Sigmoid colon (tissue), 7 donors: ENCODE data around the gene KCNJ11. TPM values are rescaled to one million over a fixed set of nuclear protein-coding genes. Genes with fewer than 3 reads are reported as not detected.

Experiments
- DNase-seq: peaks from one replicate; pipeline ENCODE4 v3.0.0-alpha.2; 2019
- H3K27ac ChIP-seq, 4 donors: fragments of 200-600 bp; sonication (generic); one replicate each; pipeline ENCODE4 v1.5.1; 2016 to 2019; ENCODE audit warnings: mild to moderate bottlenecking in 1 of 4
- H3K27me3 ChIP-seq, 3 donors: fragments of 200-600 bp; sonication (generic); one replicate each; pipeline ENCODE4 v1.5.1; 2019; ENCODE audit warnings: mild to moderate bottlenecking in 1 of 3
- H3K36me3 ChIP-seq, 4 donors: fragments of 200-600 bp; sonication (generic); one replicate each; pipeline ENCODE4 v1.5.1; 2016 to 2019
- H3K4me1 ChIP-seq, 4 donors: fragments of 200-600 bp; sonication (generic); one replicate each; pipeline ENCODE4 v1.5.1; 2017 to 2019
- H3K4me3 ChIP-seq, 4 donors: fragments of 200-600 bp; sonication (generic); one replicate each; pipeline ENCODE4 v1.5.1; 2017 to 2019; ENCODE audit warnings: mild to moderate bottlenecking in 2 of 4, moderate library complexity in 1 of 4
- H3K9me3 ChIP-seq, 4 donors: fragments of 200-600 bp in 3 of 4; sonication (generic) in 3 of 4; one replicate each; pipeline versions ENCODE4 v1.5.1 to v1.6.1; 2013 to 2019
- EP300 ChIP-seq, 4 donors: sonication (generic); formaldehyde crosslinking; IDR thresholded peaks; one replicate each; pipeline ENCODE4 v1.6.1; 2017; ENCODE audit warnings: antibody characterized with exemption in 4 of 4
- POLR2A ChIP-seq, 2 donors: fragments of 450-650 bp; IDR thresholded peaks; one replicate each; pipeline ENCODE4 v1.6.1; 2016; ENCODE audit warnings: antibody characterized with exemption in 2 of 2, mild to moderate bottlenecking in 2 of 2, moderate library complexity in 2 of 2
- POLR2AphosphoS5 ChIP-seq, 4 donors: sonication (generic); formaldehyde crosslinking; IDR thresholded peaks; one replicate each; pipeline ENCODE4 v1.6.1; 2017; ENCODE audit warnings: antibody characterized with exemption in 4 of 4
- WGBS, 2 donors: extraction: QIAGEN DNeasy Blood & Tissue Kit; methylation state at CpG; one replicate each; pipeline ENCODE4 v1.1.7; 2013; 5-methylcytosine and 5-hydroxymethylcytosine counted together
- intact Hi-C: fragments of 100-400 bp; cut with DNase I; formaldehyde crosslinking; loops from one replicate; pipeline ENCODE4 v1.15.1; 2023
- polyA plus RNA-seq, 3 donors: library from polyadenylated mRNA; stranded (reverse); fragments of 200-250 nt; gene quantifications; one replicate each; pipeline ENCODE4 v1.2.3, GENCODE V29; 2013
- total RNA-seq, 4 donors: library from RNA; depleted of rRNA; stranded (reverse); fragments of >200 nt; gene quantifications; one replicate each; pipeline ENCODE4 v1.1.0, GENCODE V29; 2016
- TF ChIP-seq, protein P1 (sequence below), 4 experiments: fragments of 450-650 bp in 3 of 4; fragments of 200-600 bp in 1 of 4; IDR thresholded peaks; one replicate each; pipeline ENCODE4 v1.5.1; 2016 to 2019; ENCODE audit warnings: antibody characterized with exemption in 4 of 4, mild to moderate bottlenecking in 3 of 4, moderate library complexity in 2 of 4
- donor health status: healthy with polysubstance abuse.
- donor health status: Bipolar disorder and iron deficiency.
- donor health status: healthy.

KCNJ11 gene
- total and polyA plus RNA-seq, 7 donors = 0.16 to 1.6 (median 0.60) TPM

DNA sequence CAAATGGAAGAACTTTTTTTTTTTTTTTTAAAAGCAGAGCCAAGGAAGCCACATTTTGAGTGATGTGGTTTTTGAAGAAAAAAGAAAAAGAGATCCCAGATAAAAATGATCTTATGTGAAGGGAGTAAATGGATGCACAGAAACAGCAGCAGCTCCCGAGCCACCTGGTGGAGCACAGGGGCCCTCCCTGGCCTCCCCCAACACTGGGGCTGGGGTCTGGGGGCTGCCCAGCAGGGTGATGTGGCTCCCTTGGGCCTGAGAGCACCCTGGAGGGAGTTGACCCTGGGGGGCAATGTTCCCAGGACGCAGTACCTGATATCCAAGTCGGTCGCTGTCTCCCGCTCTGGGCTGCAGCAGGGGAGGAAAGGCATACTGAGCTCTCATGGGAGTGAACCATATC lies 26.5 kb upstream of the KCNJ11 start:
- TF ChIP-seq EP300 (IDR thresholded peaks at IDR 0.05) (no peak), POLR2A (IDR thresholded peaks at IDR 0.05) (no peak), POLR2AphosphoS5 (IDR thresholded peaks at IDR 0.05) (no peak)
- TF ChIP-seq, protein P1, sequence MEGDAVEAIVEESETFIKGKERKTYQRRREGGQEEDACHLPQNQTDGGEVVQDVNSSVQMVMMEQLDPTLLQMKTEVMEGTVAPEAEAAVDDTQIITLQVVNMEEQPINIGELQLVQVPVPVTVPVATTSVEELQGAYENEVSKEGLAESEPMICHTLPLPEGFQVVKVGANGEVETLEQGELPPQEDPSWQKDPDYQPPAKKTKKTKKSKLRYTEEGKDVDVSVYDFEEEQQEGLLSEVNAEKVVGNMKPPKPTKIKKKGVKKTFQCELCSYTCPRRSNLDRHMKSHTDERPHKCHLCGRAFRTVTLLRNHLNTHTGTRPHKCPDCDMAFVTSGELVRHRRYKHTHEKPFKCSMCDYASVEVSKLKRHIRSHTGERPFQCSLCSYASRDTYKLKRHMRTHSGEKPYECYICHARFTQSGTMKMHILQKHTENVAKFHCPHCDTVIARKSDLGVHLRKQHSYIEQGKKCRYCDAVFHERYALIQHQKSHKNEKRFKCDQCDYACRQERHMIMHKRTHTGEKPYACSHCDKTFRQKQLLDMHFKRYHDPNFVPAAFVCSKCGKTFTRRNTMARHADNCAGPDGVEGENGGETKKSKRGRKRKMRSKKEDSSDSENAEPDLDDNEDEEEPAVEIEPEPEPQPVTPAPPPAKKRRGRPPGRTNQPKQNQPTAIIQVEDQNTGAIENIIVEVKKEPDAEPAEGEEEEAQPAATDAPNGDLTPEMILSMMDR (IDR thresholded peaks at IDR 0.05) = no peak
- intact Hi-C loops = no loop called here
- H3K27ac ChIP-seq = no peak overlapping the region
- no peaks in the 10 kb centered on the region for H3K9me3 ChIP-seq
- no peak overlapping the region for H3K4me3 ChIP-seq
- 85 to 95% methylated on average over 5 of the region's 5 CpGs for WGBS, 2 donors
- H3K27me3 ChIP-seq = peaks cover 0 to 6% (median 0%) of the 10 kb centered on the region in 3 donors
- no peaks in the 10 kb centered on the region for H3K36me3 ChIP-seq
- DNase-seq = no peak
- H3K4me1 ChIP-seq = no peaks in the 10 kb centered on the region

DNA sequence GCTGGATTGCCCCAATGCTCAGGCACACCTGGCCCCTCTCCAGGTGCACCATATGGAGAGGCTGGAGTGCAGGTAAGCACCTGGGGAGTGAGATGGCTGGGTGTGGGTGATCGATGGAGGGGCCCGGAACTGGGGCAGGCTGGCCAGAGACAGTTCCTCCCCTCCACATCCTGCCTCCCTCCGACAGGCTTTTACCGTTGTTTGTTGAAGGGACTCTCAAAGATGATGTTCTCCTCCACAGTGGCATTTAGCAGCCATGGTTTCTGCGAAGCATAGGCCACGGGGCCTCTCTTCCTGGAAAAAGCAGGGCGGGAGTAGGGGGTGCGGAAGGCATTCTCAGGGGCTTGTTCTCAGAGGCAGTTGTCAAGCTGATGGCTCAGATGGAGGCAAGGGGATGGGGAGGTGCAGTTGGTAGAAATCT lies 25.9 kb upstream of the KCNJ11 start:
- Histone ChIP-seq H3K27ac (no peak overlapping the region), H3K36me3 (no peaks in the 10 kb centered on the region), H3K9me3 (no peaks in the 10 kb centered on the region), H3K27me3 (no peaks in the 10 kb centered on the region), H3K4me1 (no peaks in the 10 kb centered on the region), H3K4me3 (no peak overlapping the region)
- intact Hi-C loops = no loop called here
- no peak for TF ChIP-seq POLR2AphosphoS5 (IDR thresholded peaks at IDR 0.05)
- no peak for DNase-seq
- WGBS, 2 donors = 52 to 60% methylated on average over 8 of the region's 8 CpGs

DNA sequence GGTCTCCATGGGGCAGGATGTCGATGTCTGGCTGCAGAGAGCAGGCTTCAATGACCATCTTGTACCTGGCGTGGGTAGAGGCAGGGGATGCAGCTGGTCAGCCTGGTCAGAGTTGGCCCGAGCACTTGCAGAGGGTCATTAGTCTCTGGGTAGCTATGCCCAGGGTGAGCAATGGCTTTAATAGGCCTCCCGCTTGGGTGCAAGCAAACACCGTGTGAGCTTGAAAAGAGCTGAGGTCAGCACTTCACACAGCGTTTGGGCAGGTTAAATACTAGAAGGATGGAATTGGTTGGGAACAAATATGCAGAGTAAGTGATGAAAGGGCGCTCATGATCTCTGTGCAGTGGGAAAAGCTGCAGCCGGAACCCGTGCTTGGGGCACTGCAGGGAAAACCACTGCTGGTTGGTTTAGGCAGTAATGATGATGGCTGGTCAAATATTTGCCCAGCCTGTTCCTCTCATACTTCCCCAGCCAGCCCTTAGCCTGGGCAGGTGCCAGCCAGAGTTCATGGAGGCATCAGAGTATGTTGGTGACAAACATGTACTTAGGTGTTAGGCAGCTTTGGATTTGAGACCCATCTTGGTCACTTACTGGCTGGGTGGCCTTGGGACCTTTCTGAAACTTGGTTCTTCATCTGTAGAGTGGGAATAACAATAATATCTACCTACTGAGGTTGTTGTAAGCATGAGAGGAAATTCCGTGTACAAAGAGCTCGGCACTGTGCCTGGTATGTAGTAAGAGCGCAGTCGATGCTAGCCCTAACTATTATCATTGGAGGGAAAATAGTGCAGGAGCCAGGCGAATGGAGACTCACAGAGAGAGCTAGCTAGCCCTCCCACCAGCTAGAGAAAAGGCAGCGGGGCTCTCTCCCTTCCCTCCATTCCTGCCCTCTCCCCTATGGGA lies 25.2 kb upstream of the KCNJ11 start:
- intact Hi-C loops = no loop called here
- no peak for TF ChIP-seq POLR2AphosphoS5 (IDR thresholded peaks at IDR 0.05)
- no peak for TF ChIP-seq POLR2A (IDR thresholded peaks at IDR 0.05)
- TF ChIP-seq, protein P1 (IDR thresholded peaks at IDR 0.05) = no peak
- 34 to 71% methylated on average over 15 of the region's 15 CpGs for WGBS, 2 donors

DNA sequence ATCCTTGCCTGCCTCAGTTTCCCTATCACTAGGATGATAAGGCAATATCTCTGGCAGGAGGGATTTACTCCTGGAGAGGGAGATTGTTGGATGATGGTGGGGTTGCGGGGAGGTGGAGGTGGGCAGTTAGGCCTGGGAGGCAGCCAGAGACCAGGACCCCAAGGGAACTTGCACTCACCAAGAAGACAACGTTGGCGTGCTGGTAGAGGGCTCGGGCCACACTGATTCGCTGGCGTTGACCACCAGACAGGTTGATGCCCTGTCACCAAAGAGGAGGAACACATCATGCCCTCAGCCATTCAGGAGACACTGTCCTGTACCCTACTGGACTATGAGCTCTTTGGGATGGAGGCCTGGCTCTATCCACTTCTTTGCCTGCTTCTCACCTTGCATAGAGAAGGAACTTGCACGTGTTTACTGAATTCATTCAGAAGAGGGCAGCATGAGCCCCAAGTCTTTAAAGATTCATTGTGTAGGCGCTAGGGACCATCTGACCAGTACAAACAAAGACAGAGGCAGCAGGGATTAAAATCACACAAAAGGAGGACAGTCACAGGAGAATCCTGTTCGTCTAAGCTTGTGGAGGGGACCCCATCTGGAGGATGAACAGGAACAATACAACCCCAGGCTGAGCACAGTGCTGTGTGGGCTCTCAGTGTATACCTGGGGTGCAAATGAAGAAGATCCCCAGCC lies 24.2 kb upstream of the KCNJ11 start:
- H3K36me3 ChIP-seq = no peaks in the 10 kb centered on the region
- DNase-seq = no peak
- H3K4me1 ChIP-seq = no peaks in the 10 kb centered on the region
- intact Hi-C loops = no loop called here
- WGBS, 2 donors = 80 to 81% methylated on average over 9 of the region's 9 CpGs
- no peak overlapping the region for H3K27ac ChIP-seq
- no peaks in the 10 kb centered on the region for H3K27me3 ChIP-seq
- TF ChIP-seq POLR2A (IDR thresholded peaks at IDR 0.05) (no peak), EP300 (IDR thresholded peaks at IDR 0.05) (no peak), POLR2AphosphoS5 (IDR thresholded peaks at IDR 0.05) (no peak)
- TF ChIP-seq, protein P1 (IDR thresholded peaks at IDR 0.05) = no peak
- H3K4me3 ChIP-seq = no peak overlapping the region
- H3K9me3 ChIP-seq = no peaks in the 10 kb centered on the region

More for the DNA sequence above, 25.2 kb upstream of the KCNJ11 start:
- no peaks in the 10 kb centered on the region for H3K9me3 ChIP-seq
- no peak overlapping the region for H3K4me3 ChIP-seq
- no peaks in the 10 kb centered on the region for H3K36me3 ChIP-seq
- no peaks in the 10 kb centered on the region for H3K27me3 ChIP-seq
- no peak for DNase-seq
- H3K27ac ChIP-seq = no peak overlapping the region
- H3K4me1 ChIP-seq = no peaks in the 10 kb centered on the region

DNA sequence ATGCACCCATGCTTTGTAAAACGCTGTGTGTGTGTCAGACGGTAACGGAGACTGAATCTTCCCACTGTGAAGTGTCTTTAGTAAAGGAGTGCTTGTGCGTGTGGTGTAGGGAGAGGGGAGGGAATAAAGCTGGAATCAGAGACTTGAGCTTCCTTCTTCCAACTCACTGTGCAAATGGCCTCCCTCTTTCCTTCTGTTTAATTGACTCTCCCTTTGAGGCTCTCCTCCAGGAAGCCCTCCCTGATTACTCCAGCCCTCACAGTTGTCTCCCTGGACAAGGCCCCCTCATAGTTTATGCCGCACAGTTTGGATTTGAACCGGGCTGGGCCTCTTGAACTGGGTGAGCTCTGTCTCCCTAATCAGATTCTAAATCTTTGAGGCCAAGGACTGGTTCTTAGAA lies 23.0 kb upstream of the KCNJ11 start:
- no peak for DNase-seq
- Histone ChIP-seq H3K36me3 (no peaks in the 10 kb centered on the region), H3K27me3 (no peaks in the 10 kb centered on the region), H3K4me1 (peaks cover 0 to 3% (median 0%) of the 10 kb centered on the region in 4 donors), H3K27ac (no peak overlapping the region), H3K4me3 (no peak overlapping the region), H3K9me3 (no peaks in the 10 kb centered on the region)
- intact Hi-C loops = no loop called here
- 43 to 77% methylated on average over 6 of the region's 6 CpGs for WGBS, 2 donors
- TF ChIP-seq, protein P1 (IDR thresholded peaks at IDR 0.05) = no peak
- TF ChIP-seq POLR2AphosphoS5 (IDR thresholded peaks at IDR 0.05) (no peak), EP300 (IDR thresholded peaks at IDR 0.05) (no peak), POLR2A (IDR thresholded peaks at IDR 0.05) (no peak)
